HFF-Myc (cell line): ENCODE results near the gene TP53RK.

Experiments
- DNase-seq: peaks from one replicate; pipeline ENCODE4 v3.0.0-alpha.2; 2011; ENCODE audit warnings: low read depth; ENCODE audit errors: extremely low read depth
- H3K4me3 ChIP-seq: replicated peaks from 2 replicates; pipeline ENCODE4 v1.5.1; 2011; ENCODE audit warnings: low read depth, mild to moderate bottlenecking, control low read depth, low read length
- TF ChIP-seq, protein P1 (sequence below): IDR thresholded peaks from 2 replicates; pipeline ENCODE4 v1.5.1; 2012; ENCODE audit warnings: mild to moderate bottlenecking, low read depth, low read length, control low read depth; ENCODE audit errors: missing control alignments

TP53RK gene

DNA sequence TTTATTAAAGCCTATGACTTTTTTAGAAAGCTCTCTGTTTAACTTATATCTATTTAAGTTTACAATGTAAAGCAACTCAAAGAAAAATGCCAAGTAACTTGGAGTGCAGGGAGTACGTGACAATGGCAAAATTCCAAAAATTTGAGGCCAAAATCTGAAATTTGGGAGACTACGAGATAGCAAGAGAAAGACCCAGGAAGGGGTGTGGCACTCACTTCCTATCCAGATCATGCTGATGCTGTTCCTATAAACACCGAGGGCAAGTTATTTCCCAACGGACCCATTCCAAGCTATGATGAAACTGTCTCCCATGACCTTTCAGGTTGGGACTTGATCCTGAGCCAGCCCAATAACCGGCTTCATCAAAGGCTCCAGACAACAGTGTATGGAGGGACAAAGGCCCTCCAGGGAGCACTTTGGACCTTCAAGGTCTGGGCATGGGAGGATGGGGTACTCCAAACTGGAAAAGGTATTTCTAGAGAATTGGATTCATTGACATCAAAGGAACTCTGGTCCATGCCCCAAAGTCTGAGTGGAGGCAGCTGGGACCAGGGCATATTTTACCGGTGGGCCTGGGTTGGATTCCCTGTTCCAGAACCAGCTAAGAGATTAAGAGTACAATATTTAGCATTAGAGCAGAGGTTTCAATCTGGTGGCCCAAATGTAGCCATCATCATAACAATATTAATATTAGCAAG is 22.3 kb downstream of the TP53RK start:
- TF ChIP-seq, protein P1, sequence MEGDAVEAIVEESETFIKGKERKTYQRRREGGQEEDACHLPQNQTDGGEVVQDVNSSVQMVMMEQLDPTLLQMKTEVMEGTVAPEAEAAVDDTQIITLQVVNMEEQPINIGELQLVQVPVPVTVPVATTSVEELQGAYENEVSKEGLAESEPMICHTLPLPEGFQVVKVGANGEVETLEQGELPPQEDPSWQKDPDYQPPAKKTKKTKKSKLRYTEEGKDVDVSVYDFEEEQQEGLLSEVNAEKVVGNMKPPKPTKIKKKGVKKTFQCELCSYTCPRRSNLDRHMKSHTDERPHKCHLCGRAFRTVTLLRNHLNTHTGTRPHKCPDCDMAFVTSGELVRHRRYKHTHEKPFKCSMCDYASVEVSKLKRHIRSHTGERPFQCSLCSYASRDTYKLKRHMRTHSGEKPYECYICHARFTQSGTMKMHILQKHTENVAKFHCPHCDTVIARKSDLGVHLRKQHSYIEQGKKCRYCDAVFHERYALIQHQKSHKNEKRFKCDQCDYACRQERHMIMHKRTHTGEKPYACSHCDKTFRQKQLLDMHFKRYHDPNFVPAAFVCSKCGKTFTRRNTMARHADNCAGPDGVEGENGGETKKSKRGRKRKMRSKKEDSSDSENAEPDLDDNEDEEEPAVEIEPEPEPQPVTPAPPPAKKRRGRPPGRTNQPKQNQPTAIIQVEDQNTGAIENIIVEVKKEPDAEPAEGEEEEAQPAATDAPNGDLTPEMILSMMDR = no peak
- no peak overlapping the region for H3K4me3 ChIP-seq
- DNase-seq = no peak

DNA sequence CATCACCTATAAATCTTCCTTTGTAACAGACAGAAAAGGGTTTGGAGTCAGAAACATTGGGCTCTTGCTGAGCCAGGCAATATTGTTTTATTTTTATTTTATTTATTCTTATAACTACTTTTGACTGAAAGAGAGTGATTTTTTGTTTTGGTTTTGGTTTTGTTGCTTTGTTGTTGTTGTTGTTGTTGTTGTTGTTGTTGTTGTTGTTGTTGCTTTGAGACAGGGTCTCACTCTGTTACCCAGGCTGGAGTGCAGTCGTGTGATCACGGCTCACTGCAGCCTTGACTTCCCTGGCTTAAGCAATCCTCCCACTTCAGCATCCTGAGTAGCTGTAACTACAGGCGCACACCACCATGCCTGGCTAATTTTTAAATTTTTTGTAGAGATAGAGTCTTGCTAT is 22.9 kb downstream of the TP53RK start:
- DNase-seq = no peak
- H3K4me3 ChIP-seq = no peak overlapping the region
- TF ChIP-seq, protein P1 = no peak

DNA sequence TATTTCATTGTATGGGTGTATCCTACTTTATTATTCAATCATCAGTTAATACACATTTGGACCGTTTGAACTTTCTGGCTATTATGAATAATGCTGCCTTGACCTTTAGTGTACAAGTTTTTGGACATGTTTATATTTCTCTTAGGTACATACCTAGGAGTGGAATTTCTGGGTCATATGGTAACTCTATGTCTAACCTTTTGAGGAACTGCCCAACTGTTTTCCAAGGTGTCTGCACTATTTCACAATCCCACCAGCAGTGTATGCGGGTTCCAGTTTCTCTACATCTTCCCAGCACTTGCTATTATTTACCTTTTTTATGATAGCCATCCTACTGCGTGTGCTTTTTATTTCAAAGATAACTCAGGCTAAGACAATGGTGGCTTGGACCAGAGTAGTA is 23.6 kb downstream of the TP53RK start:
- TF ChIP-seq, protein P1 = no peak

DNA sequence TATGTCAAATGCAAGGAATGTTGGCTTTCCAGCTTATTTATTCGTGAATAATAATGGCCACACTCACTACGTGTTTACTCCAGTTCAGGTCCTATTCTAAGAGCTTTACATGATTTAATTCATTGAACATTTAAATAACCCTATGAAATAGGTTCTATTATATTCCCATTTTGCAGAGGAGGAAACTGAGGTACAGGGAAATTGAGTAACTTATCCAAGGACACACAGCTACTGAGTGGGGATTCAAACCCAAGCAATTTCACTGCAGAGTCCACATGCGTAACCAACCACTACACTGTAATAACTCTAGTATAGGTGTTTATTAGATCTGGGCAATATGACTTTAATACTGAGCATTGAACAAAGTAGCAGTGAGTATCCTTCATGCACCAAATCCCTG is 25.7 kb downstream of the TP53RK start:
- DNase-seq = no peak
- no peak overlapping the region for H3K4me3 ChIP-seq
- TF ChIP-seq, protein P1 = no peak

More for the DNA sequence above, 23.6 kb downstream of the TP53RK start:
- no peak for DNase-seq
- no peak overlapping the region for H3K4me3 ChIP-seq

DNA sequence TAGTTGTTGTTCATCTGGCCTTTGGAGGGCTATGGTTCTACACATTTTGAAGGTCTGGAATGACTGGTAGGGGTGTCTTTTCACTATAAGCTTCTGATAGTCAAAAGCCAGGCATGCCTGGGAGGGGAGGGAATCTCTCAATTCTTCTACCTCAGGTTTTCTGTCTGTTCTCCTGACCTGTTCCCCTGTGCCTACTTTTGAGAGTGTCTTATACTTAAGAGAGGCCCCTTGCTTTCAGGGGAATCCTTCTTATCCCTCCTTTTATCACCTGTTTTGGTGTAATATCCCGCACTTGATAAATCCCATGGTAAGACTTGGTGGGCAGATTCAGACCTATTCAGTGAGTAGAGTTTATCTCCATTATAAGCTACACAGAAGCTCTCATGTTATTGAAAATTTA is 27.6 kb downstream of the TP53RK start:
- TF ChIP-seq, protein P1 = no peak
- no peak overlapping the region for H3K4me3 ChIP-seq
- DNase-seq = no peak

DNA sequence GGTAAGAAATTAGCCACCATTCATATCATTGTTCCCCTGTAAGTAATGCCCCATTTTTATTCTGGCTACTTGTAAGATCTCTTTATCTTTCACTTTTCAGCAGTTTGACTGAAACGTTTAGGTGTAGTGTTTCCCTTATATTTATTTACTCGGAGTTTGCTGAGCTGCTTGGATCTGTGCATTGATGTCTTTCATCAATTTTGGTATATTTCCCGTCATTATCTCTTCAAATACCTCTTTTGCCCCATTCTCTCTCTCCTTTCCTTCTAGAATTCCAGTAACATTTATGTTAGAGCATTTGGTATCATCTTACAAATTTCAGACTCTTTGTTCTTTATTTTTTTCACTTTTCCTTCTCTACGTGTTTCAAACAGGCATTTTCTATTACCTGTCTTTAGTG is 28.8 kb downstream of the TP53RK start:
- no peak overlapping the region for H3K4me3 ChIP-seq
- no peak for DNase-seq
- TF ChIP-seq, protein P1 = no peak

DNA sequence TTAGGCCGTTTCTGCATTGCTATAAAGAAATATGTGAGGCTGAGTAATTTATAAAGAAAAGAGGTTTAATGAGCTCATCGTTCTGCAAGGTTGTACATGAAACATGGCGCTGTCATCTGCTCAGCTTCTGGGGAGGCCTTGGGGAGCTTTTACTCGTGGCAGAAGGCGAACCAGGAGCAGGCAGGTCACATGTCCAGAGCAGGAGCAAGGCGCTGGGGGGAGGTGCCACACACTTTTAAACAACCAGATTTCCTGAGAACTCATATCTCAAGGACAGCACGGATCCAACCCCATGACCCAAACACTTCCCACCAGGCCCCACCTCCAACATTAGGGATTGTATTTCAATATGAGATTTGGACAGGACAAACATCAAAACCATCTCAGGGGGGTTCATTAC is 31.6 kb downstream of the TP53RK start:
- H3K4me3 ChIP-seq = no peak overlapping the region
- TF ChIP-seq, protein P1 = no peak
- DNase-seq = no peak
